Thoracic aorta (tissue), 2 donors: Measurements from ENCODE around the gene RNF115. TPM values are rescaled to one million over a fixed set of nuclear protein-coding genes. Genes with fewer than 3 reads are reported as not detected.
"Not testable (repeated sequence)": the region's sequence is repeated elsewhere in the genome, so short reads cannot be mapped to it uniquely, and the experiment has no call there.

Source experiments
- ATAC-seq: fragments of 150-250 bp; one replicate; pipeline ENCODE4 v1.8.0; 2017; ENCODE audit warnings: low read depth; ENCODE audit not compliant: insufficient number of reproducible peaks, low FRiP score
- DNase-seq: peaks from one replicate; pipeline ENCODE4 v3.0.0-alpha.2; 2020; ENCODE audit warnings: low spot score
- H3K27ac ChIP-seq, 2 donors: fragments of 200-600 bp; sonication (generic); 1 replicate in 1 of 2; 2 replicates in 1 of 2; pipeline ENCODE4 v1.5.1; 2016; ENCODE audit warnings: mild to moderate bottlenecking in 2 of 2, moderate library complexity in 2 of 2
- H3K27me3 ChIP-seq: fragments of 200-600 bp; sonication (generic); replicated peaks from 2 replicates; pipeline ENCODE4 v1.6.0; 2016; ENCODE audit warnings: mild to moderate bottlenecking; ENCODE audit not compliant: insufficient read depth
- H3K36me3 ChIP-seq: fragments of 200-600 bp; sonication (generic); one replicate; pipeline ENCODE4 v1.5.1; 2016
- H3K4me1 ChIP-seq, 2 donors: fragments of 200-600 bp; sonication (generic); 1 replicate in 1 of 2; 2 replicates in 1 of 2; pipeline versions ENCODE4 v1.5.1 to v1.6.0; 2016; ENCODE audit warnings: low read depth in 2 of 2, mild to moderate bottlenecking in 1 of 2; ENCODE audit not compliant: control insufficient read depth in 1 of 2
- H3K4me3 ChIP-seq: fragments of 200-600 bp; sonication (generic); 2 replicates; pipeline ENCODE4 v1.5.1; 2016; ENCODE audit warnings: mild to moderate bottlenecking
- H3K9me3 ChIP-seq: fragments of 200-600 bp; sonication (generic); 2 replicates; pipeline ENCODE4 v1.5.1; 2016
- total RNA-seq, 2 donors: library from RNA; depleted of rRNA; stranded (reverse); fragments of >200 nt; gene quantifications; one replicate each; pipeline versions ENCODE4 v1.1.0 to v1.2.3, GENCODE V29; 2016
- TF ChIP-seq, protein P1 (sequence below): fragments of 200-600 bp; sonication (generic); IDR thresholded peaks from one replicate; pipeline ENCODE4 v1.5.1; 2019; ENCODE audit warnings: antibody characterized with exemption

RNF115 gene
- total RNA-seq, 2 donors from 2014 or later: 52.7 to 60.4 TPM

DNA sequence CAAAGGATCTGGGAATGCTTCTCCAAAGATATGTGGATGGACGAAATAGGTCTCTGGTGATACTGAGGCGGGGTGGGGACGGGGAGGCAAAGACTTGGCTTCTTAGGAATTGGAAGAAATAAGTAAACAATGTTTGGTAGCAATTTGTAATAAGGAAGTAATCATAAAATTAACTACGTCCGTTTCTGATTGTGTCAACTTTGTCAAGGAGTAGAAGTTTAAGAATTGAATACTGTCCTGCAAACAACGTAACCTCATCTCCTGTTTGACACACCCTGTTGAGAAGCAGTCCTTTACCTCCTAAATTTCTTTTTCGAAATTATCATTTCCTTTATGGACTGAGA lies 576 bp upstream of the RNF115 start:
- peaks cover 28% of the 10 kb centered on the region for H3K36me3 ChIP-seq
- H3K4me3 ChIP-seq: peak overlapping the region; percentile 88
- TF ChIP-seq, protein P1, sequence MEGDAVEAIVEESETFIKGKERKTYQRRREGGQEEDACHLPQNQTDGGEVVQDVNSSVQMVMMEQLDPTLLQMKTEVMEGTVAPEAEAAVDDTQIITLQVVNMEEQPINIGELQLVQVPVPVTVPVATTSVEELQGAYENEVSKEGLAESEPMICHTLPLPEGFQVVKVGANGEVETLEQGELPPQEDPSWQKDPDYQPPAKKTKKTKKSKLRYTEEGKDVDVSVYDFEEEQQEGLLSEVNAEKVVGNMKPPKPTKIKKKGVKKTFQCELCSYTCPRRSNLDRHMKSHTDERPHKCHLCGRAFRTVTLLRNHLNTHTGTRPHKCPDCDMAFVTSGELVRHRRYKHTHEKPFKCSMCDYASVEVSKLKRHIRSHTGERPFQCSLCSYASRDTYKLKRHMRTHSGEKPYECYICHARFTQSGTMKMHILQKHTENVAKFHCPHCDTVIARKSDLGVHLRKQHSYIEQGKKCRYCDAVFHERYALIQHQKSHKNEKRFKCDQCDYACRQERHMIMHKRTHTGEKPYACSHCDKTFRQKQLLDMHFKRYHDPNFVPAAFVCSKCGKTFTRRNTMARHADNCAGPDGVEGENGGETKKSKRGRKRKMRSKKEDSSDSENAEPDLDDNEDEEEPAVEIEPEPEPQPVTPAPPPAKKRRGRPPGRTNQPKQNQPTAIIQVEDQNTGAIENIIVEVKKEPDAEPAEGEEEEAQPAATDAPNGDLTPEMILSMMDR: no peak
- no peak for ATAC-seq
- no peaks in the 10 kb centered on the region for H3K9me3 ChIP-seq
- H3K27ac ChIP-seq: peak overlapping the region; percentile 82 to 89
- no peaks in the 10 kb centered on the region for H3K27me3 ChIP-seq
- H3K4me1 ChIP-seq: peaks cover 14 to 15% of the 10 kb centered on the region in 2 donors
- no peak for DNase-seq

DNA sequence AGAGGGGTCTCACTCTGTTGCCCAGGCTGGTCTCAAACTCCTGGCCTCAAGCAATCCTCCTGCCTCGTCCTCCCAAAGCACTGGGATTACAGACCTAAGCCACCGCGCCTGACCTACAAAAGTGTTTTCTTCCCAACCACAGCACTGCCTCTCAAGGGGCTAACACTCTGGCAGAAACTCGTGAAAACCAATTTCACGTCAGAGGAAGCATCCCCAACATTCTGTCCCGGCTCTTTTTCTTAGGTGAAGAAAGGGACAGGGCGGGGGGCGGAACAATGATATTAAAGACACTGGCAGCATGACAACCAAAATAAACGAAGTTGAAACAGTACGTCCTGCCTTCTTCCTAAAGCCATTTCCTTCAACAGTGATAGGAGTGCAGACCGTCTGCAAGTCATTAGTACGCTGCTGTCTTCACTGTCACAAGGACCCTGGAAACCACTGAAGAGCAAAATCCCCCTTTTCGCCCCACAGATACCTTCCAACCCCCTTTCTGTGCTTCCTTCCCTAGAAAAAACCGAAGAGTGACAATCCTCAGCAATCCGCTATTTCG lies 1.0 kb downstream of the RNF115 start:
- H3K27me3 ChIP-seq, H3K9me3 ChIP-seq, DNase-seq, H3K27ac ChIP-seq, ATAC-seq: not testable (repeated sequence)
- Histone ChIP-seq H3K4me1 (peaks cover 14 to 15% of the 10 kb centered on the region in 2 donors), H3K4me3 (peak overlapping the region; percentile 88), H3K36me3 (peaks cover 12% of the 10 kb centered on the region)

DNA sequence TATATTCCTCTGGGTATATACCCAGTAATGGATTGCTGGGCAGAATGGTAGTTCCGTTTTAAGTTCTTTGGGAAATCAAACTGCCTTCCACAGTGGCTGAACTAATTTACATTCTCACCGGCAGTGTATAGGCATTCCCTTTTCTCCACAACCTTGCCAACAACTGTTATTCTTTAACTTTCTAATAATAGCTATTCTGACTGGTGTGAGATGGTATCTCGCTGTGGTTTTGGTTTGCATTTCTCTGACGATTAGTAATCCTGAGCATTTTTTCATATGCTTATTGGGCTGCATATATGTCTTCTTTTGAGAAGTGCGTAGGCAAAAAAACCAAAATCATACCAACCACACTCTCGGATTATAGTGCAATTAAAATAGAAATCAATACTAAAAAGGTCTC lies 5.8 kb downstream of the RNF115 start:
- H3K27me3 ChIP-seq, H3K27ac ChIP-seq, ATAC-seq, H3K4me1 ChIP-seq, DNase-seq, H3K36me3 ChIP-seq, H3K9me3 ChIP-seq: not testable (repeated sequence)
- peak overlapping the region; percentile 23 for H3K4me3 ChIP-seq

DNA sequence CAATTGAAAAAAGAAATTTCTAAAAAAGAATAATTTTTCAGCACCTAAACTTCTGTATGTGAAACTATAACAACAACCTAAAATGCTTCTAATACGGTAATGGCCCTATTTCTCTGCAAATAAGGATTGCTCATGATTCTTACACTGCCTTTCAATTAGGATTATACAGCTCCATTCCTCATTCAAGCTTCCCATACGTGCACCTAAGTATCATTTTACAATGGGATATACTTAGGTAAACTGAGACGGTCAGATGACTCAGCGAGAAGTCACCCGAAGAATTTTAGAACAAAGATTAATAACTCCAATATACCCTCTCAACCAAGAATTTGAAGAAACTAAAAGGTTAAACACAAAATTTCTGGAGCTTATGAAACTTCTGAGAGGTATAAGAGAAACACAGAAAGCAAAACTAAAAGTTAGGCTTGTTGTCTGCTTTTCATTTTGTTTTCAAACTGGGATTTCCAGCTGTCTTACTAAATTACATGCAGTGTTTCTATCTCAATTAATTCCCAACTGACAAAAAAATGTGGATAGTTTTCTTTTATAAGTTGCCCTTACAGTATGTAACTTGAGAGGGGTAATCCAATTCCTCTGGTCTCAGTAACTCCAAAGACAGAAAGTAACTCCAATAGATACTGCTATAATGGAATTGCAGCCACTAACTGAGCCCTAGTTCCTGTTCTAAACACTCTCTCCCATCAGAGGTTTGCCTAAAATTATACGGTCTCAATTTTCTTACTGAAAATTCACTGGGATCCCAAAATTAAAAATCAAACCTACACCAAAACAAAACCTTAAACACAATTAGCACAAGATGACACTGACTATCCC lies 10.7 kb downstream of the RNF115 start:
- ATAC-seq: not testable (repeated sequence)

DNA sequence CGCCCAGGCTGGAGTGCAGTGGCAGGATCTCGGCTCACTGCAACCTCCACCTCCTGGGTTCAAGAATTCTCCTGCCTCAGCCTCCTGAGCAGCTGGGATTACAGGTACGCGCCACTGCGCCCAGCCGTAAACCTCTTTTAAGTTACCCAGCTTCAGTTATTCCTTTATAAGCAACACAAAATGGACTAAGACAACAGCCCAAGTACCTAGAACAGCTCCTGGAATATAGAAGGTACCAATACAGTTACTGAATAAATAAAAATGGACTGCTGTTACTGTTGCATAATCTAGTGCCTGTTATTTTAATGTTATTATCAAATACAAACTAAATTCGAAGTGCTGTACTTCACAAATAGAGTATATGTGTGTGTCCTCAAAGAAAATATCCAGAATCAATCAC lies 17.1 kb downstream of the RNF115 start:
- Histone ChIP-seq H3K4me3 (no peak overlapping the region), H3K9me3 (no peaks in the 10 kb centered on the region), H3K36me3 (no peaks in the 10 kb centered on the region), H3K27ac (no peak overlapping the region), H3K4me1 (peaks cover 22 to 23% of the 10 kb centered on the region in 2 donors), H3K27me3 (no peaks in the 10 kb centered on the region)
- ATAC-seq (no peak), DNase-seq (no peak)
- TF ChIP-seq, protein P1: no peak

More for the DNA sequence above, 10.7 kb downstream of the RNF115 start:
- H3K9me3 ChIP-seq, H3K27me3 ChIP-seq, H3K36me3 ChIP-seq, H3K4me3 ChIP-seq, H3K27ac ChIP-seq, DNase-seq, H3K4me1 ChIP-seq: not testable (repeated sequence)

DNA sequence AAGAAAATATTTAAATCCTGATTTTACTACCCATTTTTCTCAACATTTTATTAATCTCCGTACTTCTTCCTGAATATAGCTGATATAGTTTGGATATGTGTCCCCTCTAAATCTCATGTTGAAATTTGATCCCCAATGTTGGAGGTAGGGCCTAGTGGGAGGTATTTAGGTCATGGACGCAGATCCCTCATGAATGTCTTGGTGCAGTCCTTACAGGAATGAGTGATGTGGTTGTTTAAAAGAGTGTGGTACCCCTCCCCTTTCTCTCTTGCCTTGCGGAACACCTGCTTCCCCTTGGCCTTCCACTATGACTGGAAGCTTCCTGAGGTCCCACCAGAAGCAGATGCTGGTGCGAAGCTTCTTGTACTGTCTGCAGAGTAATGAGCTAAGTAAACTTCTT lies 17.5 kb downstream of the RNF115 start:
- no peak for ATAC-seq
- H3K9me3 ChIP-seq: no peaks in the 10 kb centered on the region
- H3K27me3 ChIP-seq: no peaks in the 10 kb centered on the region
- H3K27ac ChIP-seq: no peak overlapping the region
- H3K4me1 ChIP-seq: peaks cover 22 to 23% of the 10 kb centered on the region in 2 donors
- no peak overlapping the region for H3K4me3 ChIP-seq
- no peaks in the 10 kb centered on the region for H3K36me3 ChIP-seq
- TF ChIP-seq, protein P1: no peak
- no peak for DNase-seq
